H9 (cell line): ENCODE measurements around the gene SORBS1. TPM values are rescaled to one million over a fixed set of nuclear protein-coding genes. Genes with fewer than 3 reads are reported as not detected.

Source experiments
- DNase-seq: peaks from one replicate; pipeline ENCODE4 v3.0.0-alpha.2; 2017
- H2AFZ ChIP-seq: one replicate; pipeline ENCODE4 v1.6.1; 2013; ENCODE audit warnings: mild to moderate bottlenecking, low read length, control low read depth, moderate library complexity
- H2AK5ac ChIP-seq: 2 replicates; pipeline ENCODE4 v1.6.1; 2013; ENCODE audit warnings: low read length, control low read depth, mixed read lengths; ENCODE audit not compliant: insufficient read length
- H2BK120ac ChIP-seq: one replicate; pipeline ENCODE4 v1.6.1; 2013; ENCODE audit warnings: low read depth, mild to moderate bottlenecking, low read length, control low read depth, inconsistent platforms; ENCODE audit not compliant: poor library complexity, severe bottlenecking
- H2BK12ac ChIP-seq: 2 replicates; pipeline ENCODE4 v1.6.1; 2013; ENCODE audit warnings: low read length, control low read depth, mixed read lengths, low read depth; ENCODE audit not compliant: insufficient read length
- H2BK15ac ChIP-seq: 2 replicates; pipeline ENCODE4 v1.6.1; 2013; ENCODE audit warnings: low read depth, low read length, control low read depth
- H2BK20ac ChIP-seq: one replicate; pipeline ENCODE4 v1.6.1; 2013; ENCODE audit warnings: low read depth, mild to moderate bottlenecking, low read length, control low read depth, inconsistent platforms; ENCODE audit not compliant: poor library complexity, severe bottlenecking
- H2BK5ac ChIP-seq: 2 replicates; pipeline ENCODE4 v1.6.1; 2013; ENCODE audit warnings: low read length, control low read depth, mixed read lengths; ENCODE audit not compliant: insufficient read length
- H3K14ac ChIP-seq: 2 replicates; pipeline ENCODE4 v1.6.1; 2013; ENCODE audit warnings: low read length, control low read depth; ENCODE audit not compliant: insufficient read depth
- H3K18ac ChIP-seq: 2 replicates; pipeline ENCODE4 v1.6.1; 2013; ENCODE audit warnings: low read depth, mild to moderate bottlenecking, mixed read lengths, low read length, control low read depth; ENCODE audit not compliant: insufficient read length
- H3K23ac ChIP-seq: 2 replicates; pipeline ENCODE4 v1.6.1; 2013; ENCODE audit warnings: low read length, control low read depth, mixed read lengths, low read depth; ENCODE audit not compliant: insufficient read length
- H3K23me2 ChIP-seq: 2 replicates; pipeline ENCODE4 v1.6.1; 2013; ENCODE audit warnings: low read depth, mild to moderate bottlenecking, mixed read lengths, low read length, control low read depth; ENCODE audit not compliant: insufficient read length, poor library complexity, severe bottlenecking
- H3K27ac ChIP-seq: 2 replicates; pipeline ENCODE4 v1.5.1; 2013; ENCODE audit warnings: low read length, control low read depth, mixed read lengths, low read depth; ENCODE audit not compliant: insufficient read length
- H3K27me3 ChIP-seq: 2 replicates; pipeline ENCODE4 v1.6.1; 2013; ENCODE audit warnings: low read length, control low read depth, inconsistent platforms; ENCODE audit not compliant: insufficient read depth
- H3K4ac ChIP-seq: 2 replicates; pipeline ENCODE4 v1.6.1; 2013; ENCODE audit warnings: low read depth, mild to moderate bottlenecking, control low read depth, inconsistent platforms, low read length, moderate library complexity
- H3K4me1 ChIP-seq: 2 replicates; pipeline ENCODE4 v1.6.1; 2013; ENCODE audit warnings: low read length, control low read depth, inconsistent platforms; ENCODE audit not compliant: insufficient read depth
- H3K4me2 ChIP-seq: 2 replicates; pipeline ENCODE4 v1.6.1; 2013; ENCODE audit warnings: low read length, control low read depth, mixed read lengths; ENCODE audit not compliant: insufficient read length, insufficient read depth
- H3K56ac ChIP-seq: 2 replicates; pipeline ENCODE4 v1.6.1; 2013; ENCODE audit warnings: low read depth, mild to moderate bottlenecking, mixed read lengths, low read length, control low read depth; ENCODE audit not compliant: insufficient read length
- H3K79me1 ChIP-seq: 2 replicates; pipeline ENCODE4 v1.6.1; 2013; ENCODE audit warnings: low read depth, mild to moderate bottlenecking, moderate library complexity, low read length, control low read depth, inconsistent platforms; ENCODE audit not compliant: insufficient read depth, poor library complexity, severe bottlenecking
- H3K79me2 ChIP-seq: 2 replicates; pipeline ENCODE4 v1.6.1; 2013; ENCODE audit warnings: low read length, control low read depth, inconsistent platforms; ENCODE audit not compliant: insufficient read depth
- H3K9ac ChIP-seq: 2 replicates; pipeline ENCODE4 v1.6.1; 2013; ENCODE audit warnings: low read length, control low read depth, mixed read lengths; ENCODE audit not compliant: insufficient read length; ENCODE audit errors: extremely low read depth
- H3K9me3 ChIP-seq: one replicate; pipeline ENCODE4 v1.6.1; 2013; ENCODE audit warnings: low read depth, low read length, inconsistent platforms; ENCODE audit not compliant: control insufficient read depth
- H3T11ph ChIP-seq: one replicate; pipeline ENCODE4 v1.6.1; 2013; ENCODE audit warnings: mild to moderate bottlenecking, low read length, control low read depth, inconsistent platforms
- H4K20me1 ChIP-seq: one replicate; pipeline ENCODE4 v1.6.1; 2013; ENCODE audit not compliant: control insufficient read depth, insufficient read length, insufficient read depth
- H4K5ac ChIP-seq: 2 replicates; pipeline ENCODE4 v1.6.1; 2013; ENCODE audit warnings: low read depth, mild to moderate bottlenecking, mixed read lengths, low read length, control low read depth; ENCODE audit not compliant: insufficient read length
- H4K8ac ChIP-seq: replicated peaks from 2 replicates; pipeline ENCODE4 v1.6.1; 2013; ENCODE audit warnings: low read length, control low read depth, mixed read lengths, low read depth; ENCODE audit not compliant: insufficient read length
- H4K91ac ChIP-seq: 2 replicates; pipeline ENCODE4 v1.6.1; 2013; ENCODE audit warnings: low read depth, mild to moderate bottlenecking, moderate library complexity, mixed read lengths, low read length, control low read depth; ENCODE audit not compliant: insufficient read length
- H3K27ac Mint-ChIP-seq, 3 experiments: 2 replicates in 2 of 3; 3 replicates in 1 of 3; pipeline ENCODE4 v1.8.0; 2020 to 2021; ENCODE audit warnings: mixed read lengths in 3 of 3, mild to moderate bottlenecking in 1 of 3, moderate library complexity in 1 of 3
- H3K27me3 Mint-ChIP-seq: 2 replicates; pipeline ENCODE4 v1.8.0; 2021; ENCODE audit warnings: low read depth, mild to moderate bottlenecking, moderate library complexity, mixed read lengths
- H3K36me3 Mint-ChIP-seq, 3 experiments: 2 replicates in 2 of 3; 3 replicates in 1 of 3; pipeline ENCODE4 v1.8.0; 2020 to 2021; ENCODE audit warnings: low read depth in 3 of 3, mixed read lengths in 3 of 3; ENCODE audit not compliant: insufficient read depth in 1 of 3
- H3K4me1 Mint-ChIP-seq, 2 experiments: 2 replicates each; pipeline ENCODE4 v1.8.0; 2020; ENCODE audit warnings: mixed read lengths in 2 of 2
- H3K4me3 Mint-ChIP-seq, 2 experiments: 2 replicates in 1 of 2; 3 replicates in 1 of 2; pipeline ENCODE4 v1.8.0; 2020 to 2021; ENCODE audit warnings: mild to moderate bottlenecking in 2 of 2, mixed read lengths in 2 of 2, moderate library complexity in 1 of 2
- H3K9me3 Mint-ChIP-seq, 2 experiments: 2 replicates in 1 of 2; 3 replicates in 1 of 2; pipeline ENCODE4 v1.8.0; 2020; ENCODE audit warnings: mild to moderate bottlenecking in 2 of 2, mixed read lengths in 2 of 2, moderate library complexity in 1 of 2
- CTCF ChIP-seq: fragments of 200-600 bp; sonication (generic); conservative IDR thresholded peaks from 3 replicates; pipeline ENCODE4 v1.8.0; 2021; ENCODE audit warnings: antibody characterized with exemption, mild to moderate bottlenecking
- WGBS: extraction: QIAGEN DNeasy Blood & Tissue Kit; methylation state at CpG from one replicate; pipeline ENCODE4 v1.1.7; 2013; ENCODE audit warnings: missing lambda C conversion rate, low lambda C conversion rate, mixed read lengths; ENCODE audit not compliant: insufficient read length; ENCODE audit errors: extremely low coverage; 5-methylcytosine and 5-hydroxymethylcytosine counted together
- total RNA-seq: library from RNA; stranded (reverse); gene quantifications from 2 replicates; pipeline ENCODE4 v1.2.1, GENCODE V29; 2021

SORBS1 gene
- total RNA-seq, 1 experiment from 2014 or later: 24.3 TPM

- Histone ChIP-seq H3K23me2 (no peaks in the 10 kb centered on the region), H3K4me1 (peaks cover 17% of the 10 kb centered on the region), H2BK120ac (no peak overlapping the region), H2AK5ac (no peak overlapping the region), H2BK15ac (no peak overlapping the region), H3K27ac (no peak overlapping the region), H3K79me2 (no peaks in the 10 kb centered on the region; the same call in 1 of the 2 replicates), H3K9me3 (no peaks in the 10 kb centered on the region), H4K91ac (no peak overlapping the region), H3T11ph (no peak overlapping the region), H3K4me2 (no peak overlapping the region), H2BK12ac (no peak overlapping the region), H4K8ac (no peak overlapping the region), H3K79me1 (no peaks in the 10 kb centered on the region), H3K23ac (no peak overlapping the region), H3K27me3 (no peaks in the 10 kb centered on the region), H2AFZ (no peak overlapping the region), H3K9ac (no peak overlapping the region), H3K18ac (no peak overlapping the region), H4K5ac (no peak overlapping the region), H2BK20ac (no peak overlapping the region), H2BK5ac (no peak overlapping the region), H3K14ac (no peak overlapping the region), H4K20me1 (no peaks in the 10 kb centered on the region), H3K56ac (no peak overlapping the region), H3K4ac (no peak overlapping the region)
- Mint-ChIP-seq H3K4me1 (peaks cover 31 to 36% of the 10 kb centered on the region in 2 experiments), H3K27ac (0 out of 7 replicates have a peak overlapping the region, but pooled peaks of 1 of the 3 experiments have one; percentile 72), H3K9me3 (no peaks in the 10 kb centered on the region; a peak in 1 of 5 replicates), H3K36me3 (no peaks in the 10 kb centered on the region), H3K27me3 (peaks cover 1% of the 10 kb centered on the region; the same call in 1 of the 2 replicates), H3K4me3 (no peak overlapping the region)
- TF ChIP-seq CTCF: no peak
- WGBS: no CpG with 5 or more reads among the region's 2 CpGs
- DNase-seq: no peak
Measured at GRCh38 chr10:95532536-95532935, 28.6 kb downstream of the SORBS1 start.
